ENCODE data around the gene PAM16. TPM values are rescaled to one million over a fixed set of nuclear protein-coding genes. Genes with fewer than 3 reads are reported as not detected.
A peak's percentile ranks its signal among the peaks of the same experiment; 100 is the strongest.

The PAM16 gene
- total RNA-seq, 1 donor from 2014 or later, result 33.5 TPM

DNA sequence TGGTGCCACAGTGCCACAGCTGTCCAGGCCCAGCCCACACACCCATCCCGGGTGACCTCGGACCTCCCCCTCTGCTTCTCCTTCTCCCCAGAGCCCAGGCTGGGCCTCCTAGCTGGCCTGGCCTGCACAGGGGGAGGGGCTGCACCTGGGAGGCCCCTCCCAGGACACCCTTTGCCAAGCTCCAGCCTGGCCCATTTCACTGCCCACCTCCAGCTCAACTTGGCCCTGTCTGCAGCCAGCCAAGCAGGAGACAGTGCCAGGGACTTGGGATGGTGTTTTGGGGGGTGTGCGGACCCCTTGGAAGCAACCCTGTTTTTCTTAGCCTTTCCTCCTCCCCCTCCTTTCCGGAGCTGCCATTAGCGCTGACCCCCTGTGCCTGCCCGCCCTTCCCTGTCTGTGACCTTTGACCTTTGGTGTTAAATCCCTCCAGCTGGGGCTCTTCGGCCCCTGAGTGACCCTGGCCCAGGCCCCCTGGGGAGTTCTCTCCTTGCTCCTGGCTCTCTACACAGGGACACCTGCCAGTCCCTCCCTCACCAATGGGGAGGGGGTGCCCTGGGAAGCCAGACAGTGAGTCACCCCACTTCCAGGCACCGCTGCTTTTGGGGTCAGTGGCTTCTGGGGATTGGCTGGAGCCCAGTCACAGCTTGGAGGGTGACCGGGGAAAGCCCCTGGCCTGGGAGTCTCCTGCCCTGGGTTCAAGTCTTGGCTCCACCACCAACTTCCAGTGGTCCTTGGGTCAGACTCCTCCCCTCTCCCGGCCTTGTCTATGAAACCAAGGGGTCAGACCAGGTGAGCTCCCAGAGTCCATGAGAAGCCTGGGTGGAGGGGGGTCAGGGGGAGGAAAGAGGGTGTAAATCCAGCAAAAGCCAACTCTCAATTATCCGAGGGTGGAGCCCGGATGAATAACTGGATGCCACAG, 33.3 kb downstream of the PAM16 start:
- TF ChIP-seq, protein P1, sequence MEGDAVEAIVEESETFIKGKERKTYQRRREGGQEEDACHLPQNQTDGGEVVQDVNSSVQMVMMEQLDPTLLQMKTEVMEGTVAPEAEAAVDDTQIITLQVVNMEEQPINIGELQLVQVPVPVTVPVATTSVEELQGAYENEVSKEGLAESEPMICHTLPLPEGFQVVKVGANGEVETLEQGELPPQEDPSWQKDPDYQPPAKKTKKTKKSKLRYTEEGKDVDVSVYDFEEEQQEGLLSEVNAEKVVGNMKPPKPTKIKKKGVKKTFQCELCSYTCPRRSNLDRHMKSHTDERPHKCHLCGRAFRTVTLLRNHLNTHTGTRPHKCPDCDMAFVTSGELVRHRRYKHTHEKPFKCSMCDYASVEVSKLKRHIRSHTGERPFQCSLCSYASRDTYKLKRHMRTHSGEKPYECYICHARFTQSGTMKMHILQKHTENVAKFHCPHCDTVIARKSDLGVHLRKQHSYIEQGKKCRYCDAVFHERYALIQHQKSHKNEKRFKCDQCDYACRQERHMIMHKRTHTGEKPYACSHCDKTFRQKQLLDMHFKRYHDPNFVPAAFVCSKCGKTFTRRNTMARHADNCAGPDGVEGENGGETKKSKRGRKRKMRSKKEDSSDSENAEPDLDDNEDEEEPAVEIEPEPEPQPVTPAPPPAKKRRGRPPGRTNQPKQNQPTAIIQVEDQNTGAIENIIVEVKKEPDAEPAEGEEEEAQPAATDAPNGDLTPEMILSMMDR (IDR thresholded peaks at IDR 0.05; ENCODE audit: unreplicated experiment), result no peak
- Mint-ChIP-seq H3K27ac (peak overlapping the region; percentile 64), H3K27me3 (no peaks in the 10 kb centered on the region), H3K9me3 (ENCODE audit: low read depth) (no peaks in the 10 kb centered on the region), H3K4me3 (ENCODE audit: low read depth) (peak overlapping the region; percentile 81), H3K4me1 (ENCODE audit: low read depth) (peaks cover 10% of the 10 kb centered on the region), H3K36me3 (ENCODE audit: insufficient read depth) (no peaks in the 10 kb centered on the region)
- no peak for DNase-seq (ENCODE audit: low spot score, unreplicated experiment)

- H3K9me3 Mint-ChIP-seq (ENCODE audit: low read depth), result no peaks in the 10 kb centered on the region
- peaks cover 10% of the 10 kb centered on the region for H3K4me1 Mint-ChIP-seq (ENCODE audit: low read depth)
- H3K27me3 Mint-ChIP-seq, result no peaks in the 10 kb centered on the region
- H3K27ac Mint-ChIP-seq, result no peak overlapping the region
- H3K36me3 Mint-ChIP-seq (ENCODE audit: insufficient read depth), result no peaks in the 10 kb centered on the region
- no peak for DNase-seq (ENCODE audit: low spot score, unreplicated experiment)
- H3K4me3 Mint-ChIP-seq (ENCODE audit: low read depth), result peak overlapping the region; percentile 81
- TF ChIP-seq, protein P1 (IDR thresholded peaks at IDR 0.05; ENCODE audit: unreplicated experiment), result no peak
Measured at GRCh38 chr16:4316864-4317531, 34.1 kb downstream of the PAM16 start.

DNA sequence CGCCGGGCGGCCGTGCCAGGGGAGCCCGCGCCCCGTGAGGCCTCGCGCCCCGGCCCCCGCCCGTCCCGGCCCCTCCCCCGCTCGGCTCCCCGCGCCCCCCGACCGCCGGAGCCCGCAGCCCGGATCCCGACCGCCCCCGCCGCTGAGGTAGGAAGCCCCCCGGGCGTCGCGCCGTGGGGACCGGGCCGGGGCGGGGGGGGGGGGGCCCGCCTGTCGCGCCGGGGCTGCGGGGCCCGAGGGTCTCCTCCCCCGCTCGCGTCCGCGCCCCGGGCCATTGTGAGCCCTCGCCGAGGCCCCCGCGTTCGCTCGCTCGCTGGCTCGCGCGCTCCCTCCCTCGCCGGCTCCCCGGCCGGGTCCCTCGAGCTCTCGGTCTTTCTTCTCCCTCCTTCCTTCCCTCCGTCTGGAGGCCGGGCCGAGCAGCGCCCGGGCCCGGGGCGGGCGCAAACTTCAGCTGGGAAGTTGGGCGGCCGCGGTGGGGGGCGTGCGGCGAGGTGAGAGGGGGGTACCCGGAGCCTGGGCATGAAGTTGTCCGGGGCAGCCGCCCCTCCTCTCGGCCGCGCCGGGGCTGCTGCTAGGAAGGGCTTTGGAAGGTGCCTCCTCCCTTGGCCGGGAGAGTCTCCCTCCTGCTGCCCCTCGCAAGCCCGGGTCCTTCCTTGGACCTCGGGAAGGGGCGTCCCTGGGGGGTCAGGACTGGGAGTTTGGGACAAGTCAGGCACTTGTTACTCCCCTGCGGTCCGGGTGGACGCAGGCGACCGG, 34.8 kb downstream of the PAM16 start:
- Mint-ChIP-seq H3K4me1 (ENCODE audit: low read depth) (peaks cover 10% of the 10 kb centered on the region), H3K9me3 (ENCODE audit: low read depth) (no peaks in the 10 kb centered on the region), H3K4me3 (ENCODE audit: low read depth) (peak overlapping the region; percentile 81), H3K36me3 (ENCODE audit: insufficient read depth) (no peaks in the 10 kb centered on the region), H3K27ac (no peak overlapping the region), H3K27me3 (no peaks in the 10 kb centered on the region)
- TF ChIP-seq, protein P1 (IDR thresholded peaks at IDR 0.05; ENCODE audit: unreplicated experiment), result no peak
- no peak for DNase-seq (ENCODE audit: low spot score, unreplicated experiment)

GRCh38 chr16:4315186-4316107, 35.7 kb downstream of the PAM16 start, which contains the start of gene GLIS2:
Gene GLIS2 (plus strand): TSS chr16:4316067. CDS start chr16:4332281, 16,214 bp downstream.
- no peaks in the 10 kb centered on the region for H3K9me3 Mint-ChIP-seq (ENCODE audit: low read depth)
- H3K27me3 Mint-ChIP-seq, result no peaks in the 10 kb centered on the region
- DNase-seq (ENCODE audit: low spot score, unreplicated experiment), result peak; percentile 78
- no peaks in the 10 kb centered on the region for H3K36me3 Mint-ChIP-seq (ENCODE audit: insufficient read depth)
- peak within 1 kb of the TSS; percentile 81 for H3K4me3 Mint-ChIP-seq (ENCODE audit: low read depth)
- TF ChIP-seq, protein P1 (IDR thresholded peaks at IDR 0.05; ENCODE audit: unreplicated experiment), result no peak
- peaks cover 10% of the 10 kb centered on the region for H3K4me1 Mint-ChIP-seq (ENCODE audit: low read depth)
- H3K27ac Mint-ChIP-seq, result peak within 1 kb of the TSS; percentile 94
